Mesendoderm (in vitro differentiated cells): ENCODE measurements around the gene PNPLA8.

Source experiments
- DNase-seq: peaks from one replicate; pipeline ENCODE4 v3.0.0; 2013
- H2AK5ac ChIP-seq: 2 replicates; pipeline ENCODE4 v1.6.1; 2013; ENCODE audit warnings: low read length, inconsistent platforms
- H2BK120ac ChIP-seq: 2 replicates; pipeline ENCODE4 v1.6.1; 2013; ENCODE audit warnings: low read depth, mild to moderate bottlenecking, low read length, moderate library complexity, mixed read lengths
- H2BK15ac ChIP-seq: replicated peaks from 2 replicates; pipeline ENCODE4 v1.6.1; 2013; ENCODE audit warnings: low read depth, mild to moderate bottlenecking, moderate library complexity
- H2BK5ac ChIP-seq: 2 replicates; pipeline ENCODE4 v1.6.1; 2013; ENCODE audit warnings: low read length, inconsistent platforms
- H3K18ac ChIP-seq: 2 replicates; pipeline ENCODE4 v1.6.1; 2013; ENCODE audit warnings: mild to moderate bottlenecking, low read length, mixed read lengths
- H3K23ac ChIP-seq: one replicate; pipeline ENCODE4 v1.6.1; 2013; ENCODE audit warnings: low read length
- H3K27ac ChIP-seq: 2 replicates; pipeline ENCODE4 v1.5.1; 2013; ENCODE audit warnings: low read depth, mild to moderate bottlenecking, inconsistent platforms, low read length, moderate library complexity
- H3K27me3 ChIP-seq: 2 replicates; pipeline ENCODE4 v1.6.1; 2013; ENCODE audit warnings: low read length, control low read depth, mild to moderate bottlenecking, inconsistent platforms; ENCODE audit not compliant: insufficient read depth, poor library complexity
- H3K36me3 ChIP-seq: 2 replicates; pipeline ENCODE4 v1.6.1; 2013; ENCODE audit warnings: low read length, inconsistent platforms; ENCODE audit not compliant: control insufficient read depth, insufficient read depth
- H3K4ac ChIP-seq: one replicate; pipeline ENCODE4 v1.6.1; 2013; ENCODE audit warnings: low read depth, mild to moderate bottlenecking, low read length, moderate library complexity
- H3K4me1 ChIP-seq: 2 replicates; pipeline ENCODE4 v1.6.1; 2013; ENCODE audit warnings: low read depth, low read length, inconsistent platforms; ENCODE audit not compliant: control insufficient read depth
- H3K4me2 ChIP-seq: 2 replicates; pipeline ENCODE4 v1.6.1; 2013; ENCODE audit warnings: low read length
- H3K4me3 ChIP-seq: 2 replicates; pipeline ENCODE4 v1.5.1; 2013; ENCODE audit warnings: mild to moderate bottlenecking, low read length
- H3K56ac ChIP-seq: one replicate; pipeline ENCODE4 v1.6.1; 2013; ENCODE audit warnings: low read length
- H3K79me1 ChIP-seq: 2 replicates; pipeline ENCODE4 v1.6.1; 2013; ENCODE audit warnings: low read length, inconsistent platforms
- H3K79me2 ChIP-seq: 2 replicates; pipeline ENCODE4 v1.6.1; 2013; ENCODE audit warnings: mild to moderate bottlenecking, low read length; ENCODE audit not compliant: control insufficient read depth, insufficient read depth
- H3K9ac ChIP-seq: 2 replicates; pipeline ENCODE4 v1.6.1; 2013; ENCODE audit warnings: low read length, inconsistent platforms
- H4K5ac ChIP-seq: one replicate; pipeline ENCODE4 v1.6.1; 2013; ENCODE audit warnings: low read length
- H4K8ac ChIP-seq: one replicate; pipeline ENCODE4 v1.6.1; 2013; ENCODE audit warnings: low read depth, mild to moderate bottlenecking, control low read depth, low read length, moderate library complexity
- WGBS: extraction: QIAGEN DNeasy Blood & Tissue Kit; methylation state at CpG from one replicate; pipeline ENCODE4 v1.1.7; 2013; ENCODE audit warnings: low lambda C conversion rate, missing lambda C conversion rate; ENCODE audit not compliant: insufficient coverage; ENCODE audit errors: extremely low coverage; 5-methylcytosine and 5-hydroxymethylcytosine counted together

The PNPLA8 gene

DNA sequence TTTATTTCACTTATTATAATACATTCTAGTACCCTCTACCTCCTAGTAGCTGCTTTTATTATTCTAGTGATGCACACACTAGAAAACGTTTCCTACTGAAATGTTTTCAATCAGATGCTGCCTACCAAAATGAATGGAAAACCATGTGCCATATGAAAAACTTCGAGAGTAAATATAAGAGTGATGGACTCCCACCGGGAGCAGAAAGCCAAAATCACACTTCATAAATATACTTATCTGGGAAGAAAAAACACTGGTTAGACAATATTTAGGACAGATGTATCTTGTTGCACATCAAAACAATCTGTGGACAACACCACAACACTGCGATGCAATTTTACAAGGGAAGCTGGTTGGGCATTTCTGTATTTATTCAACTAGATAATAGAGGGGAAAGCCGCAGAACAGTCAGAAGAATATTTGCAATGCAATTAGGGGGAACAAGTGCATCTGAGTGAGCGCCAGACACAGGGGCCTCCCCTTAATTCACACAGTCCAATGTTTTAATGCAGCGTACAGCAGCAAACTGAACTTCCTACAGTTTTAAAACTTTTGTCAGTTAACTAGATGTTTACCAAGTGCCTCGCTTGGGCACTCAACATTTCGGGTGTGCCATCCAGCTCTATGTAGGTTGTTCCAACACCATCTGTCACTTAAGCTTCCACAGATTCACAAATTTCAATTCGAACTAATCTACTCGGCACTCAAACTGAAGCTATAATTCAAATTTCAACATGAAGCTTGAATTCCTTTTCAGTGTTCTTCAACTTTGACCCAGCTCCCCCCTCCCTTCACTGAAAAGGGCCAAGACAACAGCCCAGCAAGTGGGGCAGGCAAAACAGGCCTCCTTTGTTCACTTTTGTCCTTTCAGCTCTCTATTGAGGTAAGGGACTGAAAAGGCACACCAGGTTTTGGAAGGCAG lies 77.1 kb downstream of the PNPLA8 start:
- H3K27ac ChIP-seq: no peak overlapping the region
- no peak overlapping the region for H3K4ac ChIP-seq
- no peak overlapping the region for H4K8ac ChIP-seq
- peak overlapping the region; percentile 18 for H3K18ac ChIP-seq
- no CpG with 5 or more reads among the region's 11 CpGs for WGBS
- no peak overlapping the region for H3K4me3 ChIP-seq
- no peak overlapping the region for H4K5ac ChIP-seq
- no peak overlapping the region for H3K9ac ChIP-seq
- no peaks in the 10 kb centered on the region for H3K79me1 ChIP-seq
- no peak overlapping the region for H3K23ac ChIP-seq
- peaks cover 1% of the 10 kb centered on the region for H3K27me3 ChIP-seq
- no peaks in the 10 kb centered on the region for H3K36me3 ChIP-seq
- no peak overlapping the region for H2BK15ac ChIP-seq
- no peak overlapping the region for H3K4me2 ChIP-seq
- no peak overlapping the region for H2BK5ac ChIP-seq
- H3K56ac ChIP-seq: no peak overlapping the region
- H2AK5ac ChIP-seq: no peak overlapping the region
- H3K4me1 ChIP-seq: no peaks in the 10 kb centered on the region
- no peak for DNase-seq
- H3K79me2 ChIP-seq: no peaks in the 10 kb centered on the region
- no peak overlapping the region for H2BK120ac ChIP-seq

DNA sequence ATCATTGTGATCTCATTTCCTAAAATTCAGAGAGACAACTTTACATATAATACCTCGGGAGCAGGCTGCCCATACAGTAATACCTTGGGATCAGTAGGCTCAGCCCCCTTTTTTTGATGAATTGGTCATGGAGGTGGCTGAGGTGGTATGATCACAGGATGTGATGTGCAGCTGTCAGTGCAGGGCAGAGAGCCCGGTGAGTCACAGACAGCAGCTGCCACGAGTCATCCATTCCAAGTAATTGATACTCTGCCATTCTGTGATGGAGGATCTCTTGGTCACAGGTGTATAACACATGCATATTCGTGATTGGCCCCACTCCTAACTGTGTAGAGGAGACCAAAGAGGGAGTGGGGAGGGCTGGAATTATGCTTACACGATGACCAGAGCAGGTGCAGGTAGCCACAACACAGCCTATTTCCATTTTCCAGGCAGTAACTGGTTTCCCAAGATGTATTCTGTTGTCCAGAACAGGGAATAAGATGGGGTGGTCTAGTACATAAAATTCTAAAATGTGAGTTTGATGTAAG lies 83.8 kb downstream of the PNPLA8 start:
- no peak overlapping the region for H3K9ac ChIP-seq
- H2AK5ac ChIP-seq: no peak overlapping the region
- WGBS: no CpG with 5 or more reads among the region's 5 CpGs
- H4K5ac ChIP-seq: no peak overlapping the region
- H2BK120ac ChIP-seq: no peak overlapping the region
- H3K56ac ChIP-seq: no peak overlapping the region
- no peak overlapping the region for H2BK15ac ChIP-seq
- peak; percentile 8 for DNase-seq
- no peaks in the 10 kb centered on the region for H3K27me3 ChIP-seq
- no peak overlapping the region for H4K8ac ChIP-seq
- H3K79me2 ChIP-seq: no peaks in the 10 kb centered on the region
- no peaks in the 10 kb centered on the region for H3K36me3 ChIP-seq
- H3K4ac ChIP-seq: no peak overlapping the region
- H3K23ac ChIP-seq: no peak overlapping the region
- H3K4me1 ChIP-seq: no peaks in the 10 kb centered on the region
- H3K79me1 ChIP-seq: no peaks in the 10 kb centered on the region
- no peak overlapping the region for H3K4me3 ChIP-seq
- H2BK5ac ChIP-seq: no peak overlapping the region
- no peak overlapping the region for H3K4me2 ChIP-seq
- no peak overlapping the region for H3K27ac ChIP-seq
- H3K18ac ChIP-seq: no peak overlapping the region

DNA sequence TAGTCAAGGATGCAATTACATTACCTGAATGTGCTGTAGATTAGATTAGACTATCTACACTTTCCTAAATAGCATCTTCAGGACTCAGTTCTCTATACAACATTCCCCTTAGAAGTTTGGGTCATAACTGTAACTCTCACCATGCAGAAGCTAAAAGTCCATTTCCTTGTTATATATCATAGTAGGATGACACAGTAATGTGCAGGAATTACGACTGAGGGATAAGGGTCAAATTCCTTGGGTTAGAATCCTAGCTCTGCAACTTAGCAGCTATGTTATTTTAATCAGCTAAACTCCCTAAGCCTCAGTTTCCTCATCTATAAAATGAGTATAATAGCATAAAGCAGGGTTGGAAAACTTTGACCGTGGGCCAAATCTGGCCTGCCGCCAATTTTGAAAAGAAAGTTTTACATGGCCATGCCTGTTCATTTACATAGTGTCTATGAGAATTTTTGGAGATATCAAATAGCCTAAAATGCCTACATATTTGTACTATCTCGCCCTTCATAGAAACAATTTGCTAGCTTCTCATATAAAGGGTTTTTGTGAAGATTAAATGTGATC lies 84.5 kb downstream of the PNPLA8 start:
- H3K27me3 ChIP-seq: no peaks in the 10 kb centered on the region
- H2BK15ac ChIP-seq: no peak overlapping the region
- H3K4me3 ChIP-seq: no peak overlapping the region
- no CpG with 5 or more reads among the region's 4 CpGs for WGBS
- no peaks in the 10 kb centered on the region for H3K79me1 ChIP-seq
- no peak overlapping the region for H3K18ac ChIP-seq
- no peak overlapping the region for H4K8ac ChIP-seq
- H3K79me2 ChIP-seq: no peaks in the 10 kb centered on the region
- no peak overlapping the region for H2BK120ac ChIP-seq
- no peak for DNase-seq
- H3K56ac ChIP-seq: no peak overlapping the region
- H3K4me2 ChIP-seq: no peak overlapping the region
- no peak overlapping the region for H4K5ac ChIP-seq
- no peak overlapping the region for H3K23ac ChIP-seq
- H3K4me1 ChIP-seq: no peaks in the 10 kb centered on the region
- no peak overlapping the region for H3K27ac ChIP-seq
- no peak overlapping the region for H2AK5ac ChIP-seq
- H3K4ac ChIP-seq: no peak overlapping the region
- no peak overlapping the region for H3K9ac ChIP-seq
- no peaks in the 10 kb centered on the region for H3K36me3 ChIP-seq
- no peak overlapping the region for H2BK5ac ChIP-seq

DNA sequence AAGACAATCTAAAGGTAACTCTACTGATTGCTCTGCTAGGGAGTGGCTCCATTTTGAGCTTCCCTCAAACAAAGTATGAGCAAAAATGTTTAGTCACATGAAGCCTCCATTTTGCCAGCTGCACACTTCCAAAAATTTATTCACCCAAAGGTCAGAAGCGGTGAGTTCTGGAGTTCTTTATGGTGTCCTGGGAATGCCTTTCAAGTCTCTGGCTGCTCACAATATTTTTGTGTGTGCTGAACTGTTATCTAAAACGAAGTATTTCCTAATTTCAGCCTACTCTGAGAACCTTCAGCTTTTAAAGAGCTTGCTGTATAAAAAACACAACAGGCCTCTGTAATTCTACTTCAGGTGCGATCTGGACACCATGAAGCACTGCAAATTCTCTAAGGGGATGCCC lies 85.3 kb downstream of the PNPLA8 start:
- H2AK5ac ChIP-seq: no peak overlapping the region
- H3K27me3 ChIP-seq: no peaks in the 10 kb centered on the region
- H3K4me2 ChIP-seq: no peak overlapping the region
- no peak overlapping the region for H3K27ac ChIP-seq
- no peaks in the 10 kb centered on the region for H3K4me1 ChIP-seq
- H2BK5ac ChIP-seq: no peak overlapping the region
- no peak overlapping the region for H4K8ac ChIP-seq
- H3K4ac ChIP-seq: no peak overlapping the region
- H2BK15ac ChIP-seq: no peak overlapping the region
- H2BK120ac ChIP-seq: no peak overlapping the region
- H3K9ac ChIP-seq: no peak overlapping the region
- H3K4me3 ChIP-seq: no peak overlapping the region
- H4K5ac ChIP-seq: no peak overlapping the region
- no peaks in the 10 kb centered on the region for H3K79me1 ChIP-seq
- no peak overlapping the region for H3K23ac ChIP-seq
- H3K56ac ChIP-seq: no peak overlapping the region
- H3K18ac ChIP-seq: no peak overlapping the region
- WGBS: no CpG with 5 or more reads among the region's 3 CpGs
- DNase-seq: no peak
- H3K79me2 ChIP-seq: no peaks in the 10 kb centered on the region
- no peaks in the 10 kb centered on the region for H3K36me3 ChIP-seq

DNA sequence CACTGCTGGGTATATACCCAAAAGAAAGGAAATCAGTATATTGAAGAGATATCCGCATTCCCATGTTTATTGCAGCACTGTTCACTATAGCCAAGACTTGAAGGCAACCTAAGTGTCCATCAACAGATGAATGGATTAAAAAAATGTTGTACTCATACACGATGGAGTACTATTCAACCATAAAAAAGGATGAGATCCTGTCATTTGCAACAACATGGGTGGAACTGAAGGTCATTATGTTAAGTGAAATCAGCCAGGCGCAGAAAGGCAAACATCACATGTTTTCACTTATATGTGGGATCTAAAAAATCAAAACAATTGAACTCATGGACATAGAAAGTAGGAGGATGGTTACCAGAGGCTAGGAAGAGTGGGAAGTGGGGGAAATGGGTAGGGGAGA lies 89.0 kb downstream of the PNPLA8 start:
- no peak overlapping the region for H3K4me3 ChIP-seq
- no peak overlapping the region for H4K8ac ChIP-seq
- H3K4me2 ChIP-seq: no peak overlapping the region
- no peak overlapping the region for H3K18ac ChIP-seq
- no peak overlapping the region for H2BK120ac ChIP-seq
- H3K79me1 ChIP-seq: no peaks in the 10 kb centered on the region
- H3K23ac ChIP-seq: no peak overlapping the region
- H3K27ac ChIP-seq: no peak overlapping the region
- no peaks in the 10 kb centered on the region for H3K27me3 ChIP-seq
- no peaks in the 10 kb centered on the region for H3K79me2 ChIP-seq
- H3K36me3 ChIP-seq: no peaks in the 10 kb centered on the region
- no peak overlapping the region for H2AK5ac ChIP-seq
- H3K4ac ChIP-seq: no peak overlapping the region
- H3K56ac ChIP-seq: no peak overlapping the region
- no peak for DNase-seq
- H3K9ac ChIP-seq: no peak overlapping the region
- no CpG with 5 or more reads among the region's 3 CpGs for WGBS
- no peak overlapping the region for H2BK15ac ChIP-seq
- no peak overlapping the region for H4K5ac ChIP-seq
- H2BK5ac ChIP-seq: no peak overlapping the region
- H3K4me1 ChIP-seq: no peaks in the 10 kb centered on the region
